ENCODE data around the gene SLC6A6. TPM values are rescaled to one million over a fixed set of nuclear protein-coding genes. Genes with fewer than 3 reads are reported as not detected.

Gene SLC6A6
- total and polyA plus RNA-seq, 2 experiments from 2014 or later, result 4.6 to 10.6 TPM

GRCh38 chr3:14410503-14411165 lies 8.2 kb downstream of the SLC6A6 start:
- H3K9me3 ChIP-seq (ENCODE audit: low read depth), result no peaks in the 10 kb centered on the region
- H3K79me2 ChIP-seq (ENCODE audit: insufficient read depth), result peaks cover 70% of the 10 kb centered on the region
- no peaks in the 10 kb centered on the region for H3K36me3 ChIP-seq (ENCODE audit: low read depth)
- H3K4me1 ChIP-seq (ENCODE audit: insufficient read depth), result peaks cover 26% of the 10 kb centered on the region
- H2AFZ ChIP-seq, result no peak overlapping the region
- TF ChIP-seq EZH2 (IDR thresholded peaks at IDR 0.05; ENCODE audit: insufficient read depth, poor library complexity, severe bottlenecking), result no peak
- no peak for TF ChIP-seq EZH2phosphoT487 (IDR thresholded peaks at IDR 0.05; ENCODE audit: insufficient read depth, low read depth)
- H3K9me2 ChIP-seq (ENCODE audit: insufficient read depth), result no peaks in the 10 kb centered on the region
- H3K4me3 ChIP-seq, result no peak overlapping the region
- H3K9ac ChIP-seq, result peak overlapping the region; percentile 62
- 0 out of 2 replicates have a peak, but pooled peaks cover 4% of the 10 kb centered on the region for H3F3A ChIP-seq (ENCODE audit: insufficient read depth)
- 38 to 54% methylated on average over 6 of the region's 6 CpGs for WGBS, 2 experiments (ENCODE audit: low coverage in 1 of 2, low lambda C conversion rate in 2 of 2, missing lambda C conversion rate in 2 of 2)
- in situ Hi-C loops (cut with MboI), result no loop called here
- H4K20me1 ChIP-seq (ENCODE audit: insufficient read depth), result no peaks in the 10 kb centered on the region
- peak; percentile 95 for DNase-seq
- H3K4me2 ChIP-seq (ENCODE audit: unreplicated experiment), result peak overlapping the region; percentile 47
- H3K27ac ChIP-seq, result peak overlapping the region; percentile 61
- H3K27me3 ChIP-seq (replicated peaks; ENCODE audit: insufficient read depth), result no peaks in the 10 kb centered on the region

GRCh38 chr3:14411166-14411526 lies 8.7 kb downstream of the SLC6A6 start:
- TF ChIP-seq EZH2 (IDR thresholded peaks at IDR 0.05; ENCODE audit: insufficient read depth, poor library complexity, severe bottlenecking), result no peak
- TF ChIP-seq EZH2phosphoT487 (IDR thresholded peaks at IDR 0.05; ENCODE audit: insufficient read depth, low read depth), result no peak
- no peaks in the 10 kb centered on the region for H3K27me3 ChIP-seq (replicated peaks; ENCODE audit: insufficient read depth)
- no peaks in the 10 kb centered on the region for H3K36me3 ChIP-seq (ENCODE audit: low read depth)
- H2AFZ ChIP-seq, result no peak overlapping the region
- no peaks in the 10 kb centered on the region for H3K9me2 ChIP-seq (ENCODE audit: insufficient read depth)
- 0 out of 2 replicates have a peak, but pooled peaks cover 4% of the 10 kb centered on the region for H3F3A ChIP-seq (ENCODE audit: insufficient read depth)
- no peak overlapping the region for H3K4me2 ChIP-seq (ENCODE audit: unreplicated experiment)
- H3K9ac ChIP-seq, result peak overlapping the region; percentile 39; the same call in 1 of the 2 replicates
- DNase-seq, result no peak
- H3K27ac ChIP-seq, result peak overlapping the region; percentile 61
- in situ Hi-C loops (cut with MboI), result no loop called here
- H3K4me1 ChIP-seq (ENCODE audit: insufficient read depth), result peaks cover 26% of the 10 kb centered on the region
- H4K20me1 ChIP-seq (ENCODE audit: insufficient read depth), result no peaks in the 10 kb centered on the region
- no peak overlapping the region for H3K4me3 ChIP-seq
- no peaks in the 10 kb centered on the region for H3K9me3 ChIP-seq (ENCODE audit: low read depth)
- peaks cover 65% of the 10 kb centered on the region for H3K79me2 ChIP-seq (ENCODE audit: insufficient read depth)
- 90 to 91% methylated on average over 9 of the region's 9 CpGs for WGBS, 2 experiments (ENCODE audit: low coverage in 1 of 2, low lambda C conversion rate in 2 of 2, missing lambda C conversion rate in 2 of 2)

GRCh38 chr3:14411988-14412387 lies 9.6 kb downstream of the SLC6A6 start:
- H3K4me1 ChIP-seq (ENCODE audit: insufficient read depth), result peaks cover 26% of the 10 kb centered on the region
- H3K9ac ChIP-seq, result no peak overlapping the region
- 88 to 90% methylated on average over 7 of the region's 7 CpGs for WGBS, 2 experiments (ENCODE audit: low coverage in 1 of 2, low lambda C conversion rate in 2 of 2, missing lambda C conversion rate in 2 of 2)
- no peaks in the 10 kb centered on the region for H3K36me3 ChIP-seq (ENCODE audit: low read depth)
- H3K79me2 ChIP-seq (ENCODE audit: insufficient read depth), result peaks cover 57% of the 10 kb centered on the region
- no peak overlapping the region for H3K4me3 ChIP-seq
- no peaks in the 10 kb centered on the region for H4K20me1 ChIP-seq (ENCODE audit: insufficient read depth)
- H3K9me2 ChIP-seq (ENCODE audit: insufficient read depth), result no peaks in the 10 kb centered on the region
- no peak for DNase-seq
- no peaks in the 10 kb centered on the region for H3K9me3 ChIP-seq (ENCODE audit: low read depth)
- 0 out of 2 replicates have a peak, but pooled peaks cover 4% of the 10 kb centered on the region for H3F3A ChIP-seq (ENCODE audit: insufficient read depth)
- no peak overlapping the region for H3K27ac ChIP-seq
- TF ChIP-seq EZH2 (IDR thresholded peaks at IDR 0.05; ENCODE audit: insufficient read depth, poor library complexity, severe bottlenecking) (no peak), EZH2phosphoT487 (IDR thresholded peaks at IDR 0.05; ENCODE audit: insufficient read depth, low read depth) (no peak)
- H3K27me3 ChIP-seq (replicated peaks; ENCODE audit: insufficient read depth), result no peaks in the 10 kb centered on the region
- no peak overlapping the region for H2AFZ ChIP-seq
- in situ Hi-C loops (cut with MboI), result no loop called here
- H3K4me2 ChIP-seq (ENCODE audit: unreplicated experiment), result no peak overlapping the region

- Histone ChIP-seq H3K36me3 (ENCODE audit: low read depth) (no peaks in the 10 kb centered on the region), H3K4me3 (no peak overlapping the region), H3K4me1 (ENCODE audit: insufficient read depth) (peaks cover 26% of the 10 kb centered on the region), H3K9me2 (ENCODE audit: insufficient read depth) (no peaks in the 10 kb centered on the region), H3K4me2 (ENCODE audit: unreplicated experiment) (no peak overlapping the region), H3K27me3 (replicated peaks; ENCODE audit: insufficient read depth) (no peaks in the 10 kb centered on the region), H2AFZ (no peak overlapping the region), H3K9ac (no peak overlapping the region), H4K20me1 (ENCODE audit: insufficient read depth) (no peaks in the 10 kb centered on the region), H3K79me2 (ENCODE audit: insufficient read depth) (peaks cover 48% of the 10 kb centered on the region), H3K27ac (no peak overlapping the region), H3F3A (ENCODE audit: insufficient read depth) (0 out of 2 replicates have a peak, but pooled peaks cover 4% of the 10 kb centered on the region), H3K9me3 (ENCODE audit: low read depth) (no peaks in the 10 kb centered on the region)
- 94 to 96% methylated on average over 13 of the region's 13 CpGs for WGBS, 2 experiments (ENCODE audit: low coverage in 1 of 2, low lambda C conversion rate in 2 of 2, missing lambda C conversion rate in 2 of 2)
- in situ Hi-C loops (cut with MboI), result no loop called here
- no peak for TF ChIP-seq EZH2 (IDR thresholded peaks at IDR 0.05; ENCODE audit: insufficient read depth, poor library complexity, severe bottlenecking)
- no peak for TF ChIP-seq EZH2phosphoT487 (IDR thresholded peaks at IDR 0.05; ENCODE audit: insufficient read depth, low read depth)
- DNase-seq, result no peak
Observed at GRCh38 chr3:14412831-14413380, 10.5 kb downstream of the SLC6A6 start.
